SW480 (cell line): ENCODE data around the gene ACSS1.

Experiments
- DNase-seq: peaks from one replicate; pipeline ENCODE4 v3.0.0-alpha.2; 2016; ENCODE audit warnings: low spot score

ACSS1 gene

GRCh38 chr20:25030649-25031207 is 27.2 kb downstream of the ACSS1 start:
- DNase-seq: no peak

DNA sequence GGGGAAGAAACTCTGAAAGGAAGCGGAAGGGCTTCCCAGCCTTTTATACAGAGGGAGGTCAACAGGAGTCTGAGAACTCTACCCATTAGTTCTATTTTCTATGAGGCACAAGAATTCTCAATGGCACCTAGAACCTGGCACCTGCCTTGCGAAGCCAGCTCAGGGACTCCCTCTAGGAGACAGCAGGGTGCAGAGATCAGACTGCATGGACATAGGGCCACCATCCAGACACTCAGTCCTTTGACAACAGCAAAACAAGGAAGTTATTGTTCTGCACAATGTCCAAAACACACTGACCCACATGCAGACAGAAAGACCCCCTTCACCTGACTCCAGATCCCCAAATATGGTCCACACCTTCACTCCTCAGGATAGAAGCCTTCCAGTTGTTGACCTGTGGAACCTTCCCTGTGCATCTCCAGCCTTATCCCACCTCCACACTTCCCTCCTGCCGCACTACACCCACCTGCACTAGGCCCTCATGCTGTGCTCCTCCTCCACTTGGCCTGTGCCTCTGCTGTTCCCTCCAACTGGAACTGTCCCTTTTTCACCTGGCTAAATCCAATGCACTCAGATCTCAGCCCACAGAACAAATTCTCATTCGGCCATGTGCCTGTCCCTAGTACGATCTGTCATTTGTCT is 27.8 kb downstream of the ACSS1 start:
- no peak for DNase-seq

DNA sequence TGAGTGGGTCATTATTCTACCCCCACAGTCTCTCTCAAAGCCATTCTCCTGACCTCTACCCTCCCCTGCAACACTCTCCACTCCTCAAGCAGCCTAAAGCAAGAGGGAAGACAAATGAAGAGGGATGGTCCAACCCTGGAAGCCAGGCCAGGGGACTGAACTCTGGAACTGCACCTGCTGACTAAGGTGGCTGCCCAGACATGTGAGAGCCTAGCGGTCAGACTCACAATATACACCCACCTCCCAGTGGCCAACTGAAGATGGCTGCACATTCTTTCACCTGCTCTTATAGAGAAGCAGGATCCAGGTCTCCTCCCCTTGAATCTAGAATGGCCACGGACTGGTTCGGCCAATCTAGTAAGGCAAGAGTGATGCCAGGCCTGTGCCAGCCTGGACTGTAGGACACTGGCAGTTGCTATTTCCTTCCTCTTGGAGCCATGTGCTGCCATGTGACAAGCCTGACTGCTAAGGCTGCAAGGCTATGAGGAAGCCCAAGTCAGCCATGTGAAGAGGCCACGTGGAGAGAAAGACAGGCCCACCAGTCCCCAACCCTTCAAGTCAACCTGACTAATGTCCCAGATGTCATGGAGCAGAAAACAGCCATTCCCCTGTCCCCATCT is 31.8 kb downstream of the ACSS1 start:
- no peak for DNase-seq

- no peak for DNase-seq
Measured at GRCh38 chr20:25025091-25025861, 32.7 kb downstream of the ACSS1 start.

GRCh38 chr20:25024171-25024570 is 33.8 kb downstream of the ACSS1 start:
- no peak for DNase-seq

GRCh38 chr20:25023356-25023755 is 34.6 kb downstream of the ACSS1 start:
- no peak for DNase-seq

DNA sequence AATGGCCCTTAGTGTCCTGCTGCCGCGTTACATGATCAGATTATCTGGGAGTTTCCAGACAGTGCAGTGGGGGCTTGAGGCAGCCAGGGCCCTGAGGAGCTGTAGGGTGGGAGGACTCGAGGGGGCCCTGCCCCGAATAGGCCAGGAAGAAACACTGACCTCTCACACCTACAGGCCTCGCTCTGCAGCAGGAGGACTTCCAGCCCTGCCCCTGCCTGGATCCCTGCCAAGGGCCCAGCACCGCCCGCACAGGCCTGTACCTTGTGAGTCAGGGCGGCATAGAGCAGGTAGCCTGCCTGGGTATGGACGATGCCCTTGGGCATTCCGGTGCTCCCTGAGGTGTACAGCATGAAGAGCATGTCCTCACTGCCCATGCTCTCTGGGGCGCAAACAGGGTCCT is 35.3 kb downstream of the ACSS1 start:
- DNase-seq: no peak

- no peak for DNase-seq
Measured at GRCh38 chr20:25021336-25021735, 36.6 kb downstream of the ACSS1 start.

DNA sequence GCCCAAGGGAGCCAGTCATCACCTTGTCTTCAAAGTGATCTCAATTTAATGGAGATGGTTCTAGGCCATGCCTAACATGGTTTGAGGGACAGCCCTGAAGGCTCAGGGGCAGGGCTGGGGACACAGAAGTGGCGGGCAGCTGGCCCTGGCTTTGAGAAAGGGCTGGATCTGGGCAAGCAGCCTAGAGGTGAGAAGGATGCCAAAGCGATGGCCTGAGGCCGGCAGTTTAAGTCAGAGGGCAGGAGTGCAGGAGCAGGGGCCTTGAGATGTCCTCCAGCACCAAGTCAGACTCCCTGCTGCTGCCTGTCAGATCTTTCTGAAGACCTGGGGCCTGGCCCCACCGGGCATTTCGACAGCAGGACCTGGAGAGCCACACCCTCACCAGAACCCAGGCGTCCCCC is 37.0 kb downstream of the ACSS1 start:
- no peak for DNase-seq

- DNase-seq: no peak
Measured at GRCh38 chr20:25020345-25020744, 37.6 kb downstream of the ACSS1 start.

DNA sequence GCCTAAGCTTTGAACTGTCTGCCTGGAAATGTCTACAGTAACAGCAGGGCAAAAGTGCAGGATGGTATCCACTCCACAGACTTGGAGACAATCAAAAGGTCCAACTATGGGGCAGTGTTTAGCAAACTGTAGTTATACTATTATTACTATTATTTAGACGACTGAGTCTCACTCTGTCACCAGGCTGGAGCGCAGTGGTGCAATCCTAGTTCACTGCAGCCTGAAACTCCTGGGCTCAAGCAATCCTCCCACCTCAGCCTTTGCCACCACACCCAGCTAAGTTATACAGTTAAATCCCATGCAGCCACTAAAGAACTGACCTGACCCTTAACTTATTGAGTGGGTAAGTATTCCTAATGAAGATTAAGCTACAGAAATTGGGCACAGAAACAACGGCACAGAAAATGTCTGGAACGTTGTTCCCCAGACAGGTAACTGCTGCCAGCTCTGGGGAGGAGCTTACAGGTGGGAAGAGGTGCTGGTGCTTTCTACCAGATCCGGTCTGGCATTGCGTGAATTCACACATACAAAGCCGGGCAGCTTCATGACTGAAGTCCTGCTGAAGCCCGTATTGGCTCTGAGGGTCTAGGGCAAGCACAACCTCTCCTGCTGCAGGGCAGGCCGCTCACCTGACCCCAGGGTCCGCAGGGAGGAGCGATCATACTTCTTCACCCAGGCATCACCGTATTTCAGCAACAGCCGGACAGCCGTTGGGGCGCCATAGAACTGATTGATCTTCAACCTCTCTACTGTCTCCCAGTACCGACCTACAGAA is 38.4 kb downstream of the ACSS1 start:
- no peak for DNase-seq

- no peak for DNase-seq
Measured at GRCh38 chr20:25018841-25019240, 39.1 kb downstream of the ACSS1 start.

GRCh38 chr20:25018425-25018824 is 39.5 kb downstream of the ACSS1 start:
- DNase-seq: no peak

- DNase-seq: no peak
Measured at GRCh38 chr20:25017257-25017803, 40.6 kb downstream of the ACSS1 start.

- no peak for DNase-seq
Measured at GRCh38 chr20:25016471-25016870, 41.5 kb downstream of the ACSS1 start.

GRCh38 chr20:25015986-25016385 is 42.0 kb downstream of the ACSS1 start:
- DNase-seq: no peak

GRCh38 chr20:25014816-25015215 is 43.1 kb downstream of the ACSS1 start:
- DNase-seq: no peak

GRCh38 chr20:25013478-25014380 is 44.2 kb downstream of the ACSS1 start:
- no peak for DNase-seq

DNA sequence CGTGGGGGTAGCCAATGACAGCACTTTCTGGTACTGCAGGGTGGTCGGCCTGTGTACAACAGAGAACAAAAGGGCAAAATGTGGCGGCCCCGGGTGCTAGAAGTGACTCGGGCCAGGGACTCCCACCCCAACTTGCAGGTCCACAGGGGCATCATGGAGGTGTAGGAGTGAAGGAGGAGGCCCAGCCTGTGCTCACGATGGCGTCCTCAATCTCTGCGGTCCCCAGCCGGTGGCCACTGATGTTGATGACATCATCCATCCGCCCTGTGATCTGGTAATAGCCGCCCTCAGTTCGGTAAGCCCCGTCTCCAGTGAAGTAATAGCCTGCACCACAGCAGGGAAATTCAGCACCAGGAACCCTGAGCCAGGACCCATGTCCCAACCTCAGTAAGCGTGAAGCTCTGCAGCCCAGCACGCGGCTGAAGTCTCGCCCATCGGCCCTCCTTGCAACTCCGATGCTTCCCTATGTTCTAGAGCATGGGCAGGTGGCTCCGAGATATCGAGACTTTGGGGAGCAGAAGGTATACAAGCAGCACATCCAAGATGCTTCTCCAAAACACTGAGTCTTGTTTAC is 45.2 kb downstream of the ACSS1 start:
- no peak for DNase-seq

GRCh38 chr20:25011831-25012241 is 46.1 kb downstream of the ACSS1 start:
- DNase-seq: no peak

DNA sequence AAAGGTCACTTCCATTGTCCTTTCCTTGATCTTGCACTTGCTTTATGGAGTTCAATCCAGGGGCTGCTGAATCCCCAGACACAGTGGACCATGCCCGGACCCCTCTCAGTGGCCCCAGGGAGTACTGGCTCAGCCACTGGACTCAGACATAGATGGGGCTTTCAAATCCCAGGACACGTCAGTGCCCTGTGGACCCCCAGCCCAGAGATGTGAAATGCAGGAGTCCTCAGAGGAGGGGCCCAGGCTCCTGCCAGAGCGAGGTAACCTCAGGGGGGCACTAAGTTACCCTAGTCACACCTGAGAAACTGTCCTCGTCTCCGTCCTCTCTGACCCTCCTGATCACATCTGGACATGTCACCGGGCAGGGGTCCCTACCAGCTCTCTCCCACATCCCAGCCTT is 46.7 kb downstream of the ACSS1 start:
- no peak for DNase-seq
